ENCODE measurements around the gene OR52M1.
A peak's percentile ranks its signal among the peaks of the same experiment; 100 is the strongest.

- TF ChIP-seq CTCF (IDR thresholded peaks at IDR 0.05; ENCODE audit: low read depth, low read length, poor library complexity, severe bottlenecking) (peak; percentile 71), EZH2phosphoT487 (IDR thresholded peaks at IDR 0.05; ENCODE audit: borderline replicate concordance, low read length) (no peak)
These were observed 5.3 kb upstream of the OR52M1 start for GRCh38 chr11:4539603-4540219.
